ENCODE data around the gene BCAS4.

Gene BCAS4

GRCh38 chr20:50852085-50852484 lies 57.2 kb downstream of the BCAS4 start:
- FAIRE-seq, result no peak

DNA sequence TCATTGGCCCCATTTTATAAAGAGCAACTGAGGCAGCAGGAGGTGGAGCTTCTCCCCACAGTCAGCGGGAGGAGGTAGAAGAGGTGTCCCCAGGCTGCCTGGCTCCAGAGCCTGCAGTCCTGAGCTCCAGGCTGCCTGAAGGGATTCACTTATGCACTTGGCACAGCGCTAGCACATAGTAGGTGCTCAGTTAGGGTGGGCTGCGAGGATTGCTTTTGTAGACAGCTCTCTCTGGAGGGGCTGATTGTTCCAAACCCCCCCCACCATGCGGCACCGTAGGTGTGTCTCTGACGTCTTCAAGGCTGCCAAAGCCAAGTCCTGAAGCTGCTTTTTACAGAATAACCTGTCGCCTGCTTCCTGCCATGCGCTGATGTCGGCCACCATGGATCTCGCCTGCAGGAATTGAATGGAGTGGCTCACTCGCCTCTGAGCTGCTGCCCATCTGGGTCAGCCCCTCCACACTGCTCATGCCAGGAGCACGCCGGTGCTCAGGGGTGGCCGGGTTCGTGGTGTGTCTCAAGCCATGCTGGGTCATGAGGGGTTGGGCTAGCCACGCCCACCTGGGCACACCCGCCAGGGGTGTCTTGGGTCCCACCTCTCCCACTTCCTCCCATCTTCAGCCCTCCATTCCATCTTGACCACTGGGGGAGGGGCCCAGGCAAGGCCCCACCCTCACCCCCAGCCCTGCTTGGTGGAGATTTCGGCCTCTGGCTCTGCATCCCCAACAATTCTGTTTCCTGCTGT lies 59.8 kb downstream of the BCAS4 start:
- FAIRE-seq, result no peak
- DNase-seq (ENCODE audit: low spot score), result no peak

More at GRCh38 chr20:50852085-50852484, 57.2 kb downstream of the BCAS4 start:
- no peak for DNase-seq (ENCODE audit: low spot score)

GRCh38 chr20:50855498-50856474 lies 60.9 kb downstream of the BCAS4 start:
- no peak for FAIRE-seq
- DNase-seq (ENCODE audit: low spot score), result peak; percentile 52

- FAIRE-seq, result no peak
- no peak for DNase-seq (ENCODE audit: low spot score)
Observed at GRCh38 chr20:50856475-50857041, 61.7 kb downstream of the BCAS4 start.

DNA sequence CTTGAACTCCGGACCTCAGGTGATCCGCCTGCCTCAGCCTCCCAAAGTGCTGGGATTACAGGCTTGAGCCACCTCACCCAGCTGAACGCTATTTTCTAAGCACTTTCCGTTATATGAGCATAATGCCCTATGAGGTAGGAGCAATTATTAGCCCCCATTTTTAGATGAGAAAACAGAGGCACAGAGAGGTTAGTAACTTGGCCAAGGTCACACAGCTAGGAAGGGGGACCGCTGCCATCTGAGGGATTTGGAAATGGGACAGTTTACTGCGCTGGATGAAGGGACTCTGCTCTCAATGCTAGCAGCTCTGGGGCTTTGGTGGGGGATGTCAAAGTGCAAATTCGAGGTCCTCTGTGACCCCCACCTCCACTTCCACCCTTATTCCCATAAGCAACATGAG lies 62.5 kb downstream of the BCAS4 start:
- FAIRE-seq (no peak), DNase-seq (ENCODE audit: low spot score) (no peak)

- FAIRE-seq, result no peak
- DNase-seq (ENCODE audit: low spot score), result no peak
Observed at GRCh38 chr20:50858525-50858924, 63.7 kb downstream of the BCAS4 start.

- DNase-seq (ENCODE audit: low spot score) (no peak), FAIRE-seq (no peak)
Observed at GRCh38 chr20:50859161-50859560, 64.3 kb downstream of the BCAS4 start.

DNA sequence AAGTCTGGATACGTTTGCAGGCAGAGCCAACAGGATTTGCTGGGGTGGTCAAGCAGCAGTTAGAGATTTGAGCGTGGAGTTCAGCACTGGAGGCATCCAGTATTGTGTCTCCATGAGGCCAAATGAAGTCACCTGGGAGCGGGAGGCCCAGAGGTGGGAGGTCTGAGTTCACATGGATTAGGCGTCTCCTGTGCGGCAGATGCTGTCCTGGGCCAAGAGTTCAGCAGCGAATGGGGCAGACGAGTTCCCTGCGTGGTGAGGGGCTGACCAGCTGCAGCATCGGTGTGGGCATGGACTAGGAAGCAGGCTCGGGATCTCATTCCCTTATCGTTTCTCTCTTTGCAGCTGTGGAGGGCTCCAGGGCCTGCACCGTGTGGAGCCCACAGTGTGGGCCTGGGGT lies 66.2 kb downstream of the BCAS4 start:
- DNase-seq (ENCODE audit: low spot score), result no peak
- no peak for FAIRE-seq

DNA sequence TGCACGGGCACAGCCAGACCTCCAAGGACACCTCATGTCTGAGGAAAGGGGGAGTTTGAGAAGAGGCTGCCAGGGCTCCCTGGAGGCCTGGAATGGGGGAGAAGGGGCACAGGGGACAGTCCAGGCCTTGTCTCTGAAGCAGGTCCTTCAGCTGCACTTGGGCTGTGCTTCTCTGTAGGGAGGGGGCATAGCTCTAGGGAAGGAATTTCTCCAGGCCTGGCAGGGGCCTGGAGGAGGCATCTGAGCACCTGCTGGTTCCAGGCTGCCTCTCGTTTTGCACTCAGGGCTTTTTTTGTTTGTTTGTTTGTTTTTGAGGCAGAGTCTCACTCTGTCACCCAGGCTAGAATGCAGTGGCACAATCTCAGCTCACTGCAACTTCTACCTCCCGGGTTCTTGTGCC lies 67.7 kb downstream of the BCAS4 start:
- no peak for FAIRE-seq

GRCh38 chr20:50865114-50865513 lies 70.3 kb downstream of the BCAS4 start:
- DNase-seq (ENCODE audit: low spot score), result no peak
- no peak for FAIRE-seq

More for the DNA sequence above, 67.7 kb downstream of the BCAS4 start:
- no peak for DNase-seq (ENCODE audit: low spot score)

- no peak for FAIRE-seq
Observed at GRCh38 chr20:50865591-50865990, 70.7 kb downstream of the BCAS4 start.

DNA sequence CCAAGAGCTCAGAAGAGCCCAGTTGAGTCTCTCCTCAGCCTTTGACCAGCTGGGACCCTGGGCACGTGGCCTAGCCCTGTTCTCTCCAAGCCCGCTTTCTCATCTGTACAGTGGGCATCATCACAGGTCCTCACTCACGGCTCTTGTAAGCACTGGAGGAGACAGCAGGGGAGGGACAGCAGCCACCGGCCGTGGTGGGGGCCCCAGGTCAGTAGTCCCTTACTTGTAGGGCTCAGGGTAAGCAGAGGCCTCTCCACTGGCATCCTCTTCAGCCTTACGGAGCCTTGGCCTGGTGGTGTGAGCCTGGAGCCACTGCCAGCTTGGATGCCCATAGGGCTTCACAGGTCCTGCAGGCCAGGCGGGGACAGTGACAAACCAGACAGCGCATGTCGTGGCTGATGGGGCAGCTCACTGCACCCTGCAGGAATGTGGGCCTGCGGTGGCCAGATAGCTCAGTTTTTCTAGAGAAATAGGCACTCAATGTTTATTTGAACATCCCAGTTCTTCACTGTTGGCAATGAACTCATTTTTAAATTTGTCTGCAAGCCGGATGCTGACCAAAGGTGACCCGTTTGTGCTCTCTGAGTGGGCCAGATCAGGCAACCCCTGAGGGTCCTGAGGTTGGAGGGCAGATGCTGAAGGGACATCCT lies 71.3 kb downstream of the BCAS4 start:
- FAIRE-seq, result no peak

More at GRCh38 chr20:50865591-50865990, 70.7 kb downstream of the BCAS4 start:
- no peak for DNase-seq (ENCODE audit: low spot score)

DNA sequence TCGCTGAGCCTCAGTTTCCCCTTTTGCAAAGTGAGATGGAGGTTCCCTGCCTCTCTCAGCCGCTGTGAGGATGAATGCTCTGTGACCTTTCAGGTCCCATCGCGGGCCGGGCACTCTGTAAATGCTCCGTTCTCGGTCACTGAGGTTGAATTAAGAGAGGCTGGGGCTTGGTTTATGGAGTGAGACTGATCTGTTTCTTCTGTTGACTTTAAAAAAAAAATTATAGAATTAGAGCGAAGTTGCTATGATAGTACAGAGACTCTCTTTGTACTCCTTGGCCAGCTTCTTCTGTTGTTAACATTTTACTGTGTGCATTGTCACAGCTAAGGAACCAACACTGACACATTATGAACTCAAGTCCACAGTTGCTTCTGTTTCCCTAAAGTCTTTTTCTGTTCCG lies 72.0 kb downstream of the BCAS4 start:
- DNase-seq (ENCODE audit: low spot score) (no peak), FAIRE-seq (no peak)

More for the DNA sequence above, 71.3 kb downstream of the BCAS4 start:
- DNase-seq (ENCODE audit: low spot score), result no peak

GRCh38 chr20:50867805-50868204 lies 72.9 kb downstream of the BCAS4 start:
- DNase-seq (ENCODE audit: low spot score), result no peak
- no peak for FAIRE-seq

DNA sequence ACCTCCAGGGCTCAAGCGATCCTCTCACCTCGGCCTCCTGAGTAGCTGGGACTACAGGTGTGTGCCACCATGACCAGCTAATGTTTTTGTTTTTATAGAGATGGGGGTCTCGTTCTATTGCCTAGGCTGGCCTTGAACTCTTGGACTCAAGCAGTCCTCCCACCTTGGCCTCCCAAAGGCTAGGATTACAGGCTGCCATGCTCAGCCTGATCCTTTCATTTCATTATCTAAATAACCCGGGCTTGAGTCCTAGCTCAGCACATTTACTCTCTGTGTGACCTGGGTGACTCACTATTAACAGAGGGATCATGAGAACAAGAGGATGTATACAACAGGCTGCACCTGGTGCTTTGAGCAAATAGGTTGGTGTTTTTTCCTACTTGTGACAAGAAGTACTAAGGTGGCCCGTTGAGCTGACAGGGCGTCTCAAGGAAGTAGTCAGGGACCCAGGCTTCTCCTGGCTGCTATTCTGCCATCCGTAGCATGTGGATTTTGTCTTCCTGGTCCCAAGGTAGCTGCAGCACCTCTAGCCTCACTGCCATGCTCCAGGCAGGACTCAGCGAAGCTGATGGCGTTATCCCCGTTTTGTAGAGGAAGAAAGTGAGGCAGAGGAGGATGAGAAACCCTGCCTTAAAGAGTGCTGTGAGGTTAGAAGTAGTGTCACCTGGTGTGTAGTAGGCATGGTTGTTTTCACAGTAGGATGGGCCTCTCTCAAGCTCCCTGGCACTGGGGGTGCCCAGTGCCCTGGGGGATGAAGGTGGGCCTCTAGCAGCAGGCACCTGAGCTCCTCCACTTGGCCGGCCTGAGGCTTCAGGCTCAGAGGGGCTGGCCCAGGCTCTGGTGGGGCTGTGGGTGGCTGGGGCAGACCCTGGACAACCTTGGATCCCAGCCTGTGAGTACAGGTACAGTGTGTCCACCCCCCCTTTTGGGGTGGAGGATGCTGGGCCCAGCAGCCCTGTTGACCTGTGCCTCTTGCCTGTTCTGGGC lies 73.9 kb downstream of the BCAS4 start:
- DNase-seq (ENCODE audit: low spot score) (no peak), FAIRE-seq (no peak)

DNA sequence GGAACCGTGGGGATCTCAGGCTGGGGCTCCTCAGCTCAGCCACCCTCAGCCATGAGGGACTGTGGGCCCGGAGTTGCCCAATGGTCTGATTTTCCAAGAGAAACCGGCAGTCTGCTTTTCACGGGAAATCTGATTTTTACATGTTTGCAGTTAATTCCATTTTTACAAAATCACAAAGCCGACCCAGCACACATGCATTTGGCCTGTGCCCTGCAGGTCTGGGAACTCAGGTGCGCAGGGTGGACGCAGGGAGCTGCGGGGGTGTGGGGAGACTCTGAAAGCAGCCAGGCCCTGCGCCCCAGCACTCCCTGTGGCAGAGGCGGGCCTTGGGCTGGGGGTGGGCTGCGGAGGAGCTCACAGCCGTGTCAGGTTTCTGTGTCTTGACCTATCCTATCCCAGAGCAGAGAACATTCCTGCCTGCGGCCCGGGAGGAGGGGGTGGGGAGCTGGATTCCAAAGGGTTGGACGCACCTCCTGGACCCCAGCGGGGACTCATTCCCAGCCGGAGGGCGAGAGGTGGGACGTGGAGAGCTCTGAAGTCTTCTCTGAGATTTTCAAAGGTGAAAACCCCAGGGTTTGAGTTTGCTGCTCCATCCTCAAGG lies 75.8 kb downstream of the BCAS4 start:
- FAIRE-seq (no peak), DNase-seq (ENCODE audit: low spot score) (no peak)

GRCh38 chr20:50872560-50873425 lies 77.9 kb downstream of the BCAS4 start:
- no peak for FAIRE-seq
- no peak for DNase-seq (ENCODE audit: low spot score)

- no peak for DNase-seq (ENCODE audit: low spot score)
- FAIRE-seq, result no peak
Observed at GRCh38 chr20:50873585-50873984, 78.7 kb downstream of the BCAS4 start.
